Activated CD4-positive, alpha-beta T cell treated with anti-CD3 and anti-CD28 coated beads for 48 hours (primary cell): ENCODE measurements around the gene CACNA1B.
"Not testable (repeated sequence)": the region's sequence is repeated elsewhere in the genome, so short reads cannot be mapped to it uniquely, and the experiment has no call there.

ENCODE experiments used
- DNase-seq: peaks from one replicate; pipeline ENCODE4 v3.0.0-alpha.2; 2020

Gene CACNA1B

DNA sequence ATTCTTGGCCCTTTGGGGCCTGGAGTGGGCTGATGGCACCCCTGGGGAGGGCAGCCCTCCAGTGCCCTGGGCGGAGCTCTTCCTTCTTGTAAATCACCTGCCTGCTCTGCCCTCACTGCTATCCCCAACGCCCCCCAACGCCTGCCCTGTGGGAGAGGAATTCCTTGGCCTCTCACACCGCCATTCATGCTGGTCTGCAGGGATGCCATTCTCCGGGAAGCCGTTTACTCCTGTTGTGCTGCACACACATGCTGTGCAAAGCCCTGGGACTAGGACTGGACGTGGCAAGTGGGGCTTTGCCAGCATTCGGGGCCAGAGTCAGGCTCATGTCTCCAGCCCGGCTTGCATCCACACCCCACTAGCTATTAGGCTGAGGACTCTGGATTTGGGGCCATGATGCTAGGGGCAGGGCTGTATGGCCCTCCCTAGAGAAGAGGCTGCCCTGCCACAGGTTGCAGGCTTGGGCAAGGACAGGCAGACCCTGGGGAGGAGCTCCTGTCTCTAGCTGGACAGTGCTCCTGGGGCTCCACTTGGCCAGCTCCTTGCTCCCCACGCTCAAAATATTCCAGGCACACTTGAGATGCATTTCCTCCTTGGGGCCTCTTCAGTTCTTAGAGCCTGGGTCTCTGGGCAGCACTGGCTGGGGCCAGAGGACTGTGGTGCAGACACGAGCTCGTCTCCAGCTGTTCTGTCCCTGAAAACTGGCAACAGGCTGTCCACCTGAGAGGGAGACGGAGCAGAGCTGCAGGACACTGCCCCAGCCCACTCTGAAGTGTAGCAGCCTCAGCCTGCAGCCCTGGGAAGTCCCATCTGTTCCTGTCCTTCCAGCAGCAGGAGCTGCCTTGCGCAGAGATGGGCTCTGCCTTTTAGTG lies 226.9 kb downstream of the CACNA1B start:
- DNase-seq, result no peak

DNA sequence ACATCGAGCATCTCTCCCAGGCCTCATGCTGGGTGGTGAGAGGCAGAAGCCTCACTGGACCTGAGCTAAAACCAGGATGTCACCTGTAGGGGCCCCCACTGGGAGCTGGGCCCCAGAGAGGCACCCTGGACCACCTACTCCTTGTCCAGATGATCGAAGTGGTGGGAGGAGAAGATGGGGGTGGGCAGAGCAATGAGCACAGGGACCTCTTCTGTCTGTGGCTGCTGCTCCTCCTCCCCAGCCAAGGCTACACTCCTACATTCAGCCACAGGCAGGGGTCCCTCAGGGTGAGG lies 227.5 kb downstream of the CACNA1B start:
- no peak for DNase-seq

DNA sequence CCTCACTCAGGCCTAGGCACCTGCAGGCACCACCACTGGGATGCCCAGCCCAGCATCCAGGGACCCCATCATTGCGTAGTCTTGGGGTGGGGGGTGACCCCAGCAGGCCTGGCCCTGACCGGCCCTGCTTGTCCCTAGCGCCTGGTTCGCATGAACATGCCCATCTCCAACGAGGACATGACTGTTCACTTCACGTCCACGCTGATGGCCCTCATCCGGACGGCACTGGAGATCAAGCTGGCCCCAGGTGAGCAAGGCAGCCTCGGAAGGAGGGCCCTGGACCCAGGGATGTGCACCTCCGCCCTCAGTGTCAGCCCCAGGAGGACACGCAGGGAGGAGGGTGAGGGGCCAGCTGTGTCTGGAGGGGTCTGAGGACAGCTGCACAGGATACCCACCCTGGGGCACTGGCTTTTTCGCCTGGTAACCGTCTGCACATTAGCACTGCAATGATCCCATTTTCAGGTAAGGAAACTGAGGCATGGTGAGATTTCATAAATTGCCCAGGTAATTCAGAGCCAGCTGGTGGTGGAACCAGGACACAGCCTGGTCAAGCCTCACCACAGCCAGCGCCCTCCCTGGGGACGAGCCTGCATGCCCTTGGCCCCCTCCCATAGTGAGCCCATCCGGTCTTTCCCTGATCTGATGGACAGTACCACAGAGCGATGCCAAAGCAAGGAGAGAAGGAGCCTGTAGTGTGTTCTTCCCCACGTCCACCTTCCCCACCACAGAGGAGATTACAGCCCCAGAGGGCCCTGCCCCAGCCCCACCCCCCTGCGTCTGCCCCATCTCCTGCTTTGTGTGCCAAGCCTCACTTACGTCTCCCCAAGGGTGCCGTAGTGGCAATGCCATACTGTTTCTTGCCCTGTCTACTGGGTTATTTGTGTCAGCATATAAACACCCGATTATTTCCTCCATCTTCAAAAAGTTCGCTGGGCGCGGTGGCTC lies 228.3 kb downstream of the CACNA1B start:
- no peak for DNase-seq

DNA sequence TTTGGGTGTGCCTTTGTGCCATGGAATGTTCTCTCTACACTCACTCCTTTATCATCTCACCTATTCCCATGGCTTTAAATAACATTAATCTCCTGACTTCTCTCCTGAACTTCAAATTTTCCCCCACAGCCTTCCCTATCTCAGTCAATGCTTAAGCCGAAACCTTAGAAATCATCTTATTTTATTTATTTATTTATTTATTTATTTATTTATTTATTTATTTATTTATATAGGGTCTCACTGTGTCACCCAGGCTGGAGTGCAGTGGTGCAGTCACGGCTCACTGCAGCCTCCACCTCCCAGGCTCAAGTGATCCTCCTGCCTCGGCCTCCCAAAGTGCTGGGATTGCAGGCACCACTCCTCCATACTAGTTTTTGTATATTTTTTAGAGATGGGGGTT lies 229.5 kb downstream of the CACNA1B start:
- DNase-seq, result not testable (repeated sequence)

DNA sequence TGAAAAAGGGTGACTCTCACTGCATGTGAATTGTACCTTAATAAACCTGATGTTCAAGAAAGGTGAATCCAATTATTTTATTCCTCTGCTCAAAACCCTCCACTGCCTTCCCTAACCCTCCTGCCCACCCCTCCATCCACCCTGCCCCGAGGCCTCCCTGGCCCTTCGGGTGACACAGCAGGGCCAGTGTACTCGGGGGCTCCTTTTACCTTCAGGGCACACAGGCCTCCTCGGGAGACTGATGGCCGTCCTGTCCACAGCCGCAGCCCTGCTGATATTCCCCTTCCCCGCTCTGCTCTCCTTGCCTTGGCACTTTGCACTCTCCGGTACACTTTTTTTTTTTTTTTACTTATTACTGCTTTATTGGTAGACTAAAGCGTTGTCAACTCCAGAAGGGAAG lies 234.0 kb downstream of the CACNA1B start:
- no peak for DNase-seq

DNA sequence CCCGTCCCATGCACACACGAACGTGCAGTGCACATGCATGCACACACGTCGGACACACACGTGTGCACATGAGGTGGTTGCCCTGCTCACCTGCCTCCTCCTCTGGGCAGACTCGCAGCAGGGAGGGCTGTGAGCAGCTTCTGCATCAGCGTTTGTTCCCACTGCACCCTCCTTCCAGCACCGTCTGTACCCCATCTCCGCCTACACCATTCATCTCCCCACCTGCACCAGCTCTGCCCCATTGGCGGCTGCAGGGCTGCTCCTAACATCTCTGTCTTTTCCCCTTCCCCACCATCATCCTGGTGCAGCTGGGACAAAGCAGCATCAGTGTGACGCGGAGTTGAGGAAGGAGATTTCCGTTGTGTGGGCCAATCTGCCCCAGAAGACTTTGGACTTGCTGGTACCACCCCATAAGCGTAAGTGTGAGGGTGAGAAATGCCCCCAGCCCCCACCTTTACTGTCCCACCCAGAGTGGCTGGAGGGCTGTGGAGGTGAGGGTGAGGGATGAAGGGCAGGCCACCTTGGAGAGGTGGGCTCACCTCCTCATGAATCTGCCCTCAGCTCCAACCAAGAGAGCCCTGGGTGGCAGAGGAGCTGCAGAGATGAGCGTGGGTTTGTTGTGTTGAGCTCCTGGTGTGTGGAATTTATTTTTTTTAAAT lies 234.6 kb downstream of the CACNA1B start:
- DNase-seq, result no peak

DNA sequence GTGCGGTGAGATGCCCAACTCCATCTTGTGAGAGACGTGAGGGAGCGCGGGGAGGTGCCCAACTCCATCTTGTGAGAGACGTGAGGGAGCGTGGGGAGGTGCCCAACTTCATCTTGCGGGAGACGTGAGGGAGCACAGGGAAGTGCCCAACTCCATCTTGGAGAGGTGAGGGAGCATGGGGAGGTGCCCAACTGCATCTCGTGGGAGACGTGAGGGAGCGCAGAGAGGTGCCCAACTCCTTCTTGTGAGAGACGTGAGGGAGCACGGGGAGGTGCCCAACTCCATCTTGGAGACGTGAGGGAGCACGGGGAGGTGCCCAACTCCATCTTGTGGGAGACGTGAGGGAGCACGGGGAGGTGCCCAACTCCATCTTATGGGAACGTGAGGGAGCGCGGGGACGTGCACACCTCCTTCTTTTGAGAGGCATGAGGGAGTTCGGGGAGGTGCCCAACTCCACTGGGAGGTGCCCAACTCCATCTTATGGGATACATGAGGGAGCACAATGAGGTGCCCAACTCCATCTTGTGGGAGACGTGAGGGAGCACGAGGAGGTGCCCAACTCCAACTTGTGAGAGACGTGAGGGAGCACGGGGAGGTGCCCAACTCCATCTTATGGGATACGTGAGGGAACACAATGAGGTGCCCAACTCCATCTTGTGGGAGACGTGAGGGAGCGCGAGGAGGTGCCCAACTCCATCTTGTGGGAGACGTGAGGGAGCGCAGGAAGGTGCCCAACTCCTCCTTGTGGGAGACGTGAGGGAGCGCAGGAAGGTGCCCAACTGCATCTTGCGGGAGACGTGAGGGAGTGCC lies 235.4 kb downstream of the CACNA1B start:
- DNase-seq, result no peak

DNA sequence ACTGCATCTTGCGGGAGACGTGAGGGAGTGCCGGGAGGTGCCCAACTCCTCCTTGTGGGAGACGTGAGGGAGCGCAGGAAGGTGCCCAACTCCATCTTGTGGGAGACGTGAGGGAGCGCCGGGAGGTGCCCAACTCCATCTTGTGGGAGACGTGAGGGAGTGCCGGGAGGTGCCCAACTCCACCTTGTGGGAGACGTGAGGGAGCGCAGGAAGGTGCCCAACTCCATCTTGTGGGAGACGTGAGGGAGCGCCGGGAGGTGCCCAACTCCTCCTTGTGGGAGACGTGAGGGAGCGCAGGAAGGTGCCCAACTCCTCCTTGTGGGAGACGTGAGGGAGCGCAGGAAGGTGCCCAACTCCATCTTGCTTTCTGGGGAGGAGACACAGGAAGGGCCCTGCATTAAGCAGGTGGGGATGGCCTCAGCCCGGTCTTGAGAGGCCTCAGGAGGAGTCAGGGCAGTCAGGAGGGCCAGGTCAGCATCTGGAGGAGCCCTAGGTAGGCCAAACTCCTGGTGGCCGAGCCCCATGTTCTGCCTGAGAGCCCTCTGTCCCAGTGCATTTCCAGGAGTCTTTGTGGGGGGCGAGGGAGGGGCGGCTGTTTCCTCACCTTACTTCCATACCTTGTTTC lies 236.2 kb downstream of the CACNA1B start:
- not testable (repeated sequence) for DNase-seq

DNA sequence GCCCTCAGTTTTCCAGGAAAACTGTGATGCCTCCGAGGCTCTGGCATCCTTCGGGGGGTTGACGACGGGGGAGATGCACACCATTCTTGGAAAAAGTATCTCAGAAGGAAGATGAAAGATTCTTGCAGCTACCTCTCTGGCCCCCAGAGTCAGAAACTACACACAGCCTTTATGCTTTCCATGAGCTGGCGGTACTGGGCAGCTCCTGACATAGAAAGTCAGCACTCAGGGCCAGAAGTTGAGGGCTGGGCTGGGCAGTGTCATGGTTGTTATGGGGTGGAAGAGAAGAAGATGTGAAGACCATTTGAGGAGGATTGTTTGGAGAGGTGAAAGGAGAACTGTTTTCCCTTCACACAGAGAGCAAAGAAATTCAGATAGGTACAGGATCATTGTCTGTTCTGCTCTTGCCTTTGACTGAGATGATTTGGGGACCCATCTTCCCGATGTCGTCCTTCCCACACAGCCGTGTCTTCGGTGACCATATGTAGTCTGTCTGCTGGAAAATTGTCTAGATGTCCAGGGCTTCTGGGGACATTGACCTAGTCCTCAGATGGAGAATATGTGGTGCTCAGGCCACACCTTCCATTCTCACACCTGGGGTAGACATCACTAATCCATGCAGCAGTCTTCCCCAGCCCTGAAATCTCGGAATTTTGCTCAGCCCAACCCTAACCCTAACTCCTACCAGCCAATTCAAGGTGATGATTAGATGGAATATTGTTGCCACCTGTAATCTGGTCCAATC lies 237.1 kb downstream of the CACNA1B start:
- DNase-seq, result no peak

DNA sequence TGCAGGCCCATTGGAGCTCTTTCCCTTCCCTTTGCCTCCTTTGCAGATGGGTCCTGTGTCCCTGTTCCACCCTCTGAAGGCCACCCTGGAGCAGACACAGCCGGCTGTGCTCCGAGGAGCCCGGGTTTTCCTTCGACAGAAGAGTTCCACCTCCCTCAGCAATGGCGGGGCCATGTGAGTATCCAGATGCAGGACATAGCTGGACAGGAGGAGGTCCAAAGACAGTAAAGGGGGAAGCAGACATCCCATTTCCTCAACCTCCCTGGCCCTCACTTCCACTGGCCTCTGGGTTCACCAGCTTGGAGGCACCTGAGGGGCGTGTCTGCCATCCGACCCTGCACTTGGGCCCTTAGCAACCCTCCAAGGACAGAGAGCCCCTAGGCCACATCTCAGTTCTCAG lies 237.9 kb downstream of the CACNA1B start:
- no peak for DNase-seq

DNA sequence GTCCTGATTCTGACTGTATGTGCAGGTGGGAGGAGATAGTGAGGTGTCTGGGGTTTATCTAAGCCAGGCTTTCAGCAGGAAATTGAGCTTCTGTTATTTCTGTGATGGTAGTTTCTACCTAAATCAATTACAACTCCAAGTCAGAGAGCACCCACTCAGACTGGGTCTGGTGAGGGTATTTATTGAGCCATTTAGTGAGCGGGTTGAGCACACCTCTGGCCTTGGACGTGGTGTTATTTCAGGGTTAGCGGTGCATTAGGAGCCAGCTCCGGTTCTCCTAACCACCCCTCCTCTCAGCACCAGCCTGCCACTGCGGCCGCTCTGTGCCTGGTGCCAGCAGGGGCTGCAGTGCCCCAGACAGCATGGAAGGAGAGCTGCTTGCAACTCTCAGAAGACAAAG lies 238.9 kb downstream of the CACNA1B start:
- DNase-seq, result no peak

DNA sequence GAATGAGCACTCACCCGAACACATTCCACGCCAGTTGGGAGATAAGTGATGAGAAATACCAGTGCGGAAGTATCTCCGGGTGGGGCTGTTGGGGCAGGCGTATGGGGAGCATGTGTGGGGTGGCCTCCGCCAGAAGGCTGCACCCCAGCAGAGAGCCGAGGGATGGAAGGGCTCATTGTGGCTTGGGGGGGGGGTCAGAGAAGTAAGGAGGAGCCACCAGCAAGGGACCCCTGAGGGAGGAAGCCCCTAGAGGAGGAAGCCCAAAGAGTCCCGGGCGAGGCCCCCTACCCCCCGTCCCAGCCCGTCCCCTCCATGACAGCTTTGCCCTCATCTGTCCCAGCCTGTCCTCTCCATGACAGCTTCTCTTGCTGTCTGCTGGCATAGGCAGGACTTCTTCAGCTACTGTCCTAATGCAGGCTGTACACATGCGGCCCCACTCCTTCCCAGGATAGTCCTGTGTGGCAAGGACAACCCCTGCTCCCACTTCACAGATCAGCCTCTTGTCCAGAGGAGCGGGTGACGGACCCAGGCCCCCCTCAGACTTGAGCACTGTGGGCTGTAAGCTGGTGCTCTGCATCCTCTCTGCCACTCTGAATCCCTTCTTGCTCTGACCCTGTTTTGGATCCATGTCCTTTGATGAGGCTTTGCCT lies 239.6 kb downstream of the CACNA1B start:
- DNase-seq, result no peak

DNA sequence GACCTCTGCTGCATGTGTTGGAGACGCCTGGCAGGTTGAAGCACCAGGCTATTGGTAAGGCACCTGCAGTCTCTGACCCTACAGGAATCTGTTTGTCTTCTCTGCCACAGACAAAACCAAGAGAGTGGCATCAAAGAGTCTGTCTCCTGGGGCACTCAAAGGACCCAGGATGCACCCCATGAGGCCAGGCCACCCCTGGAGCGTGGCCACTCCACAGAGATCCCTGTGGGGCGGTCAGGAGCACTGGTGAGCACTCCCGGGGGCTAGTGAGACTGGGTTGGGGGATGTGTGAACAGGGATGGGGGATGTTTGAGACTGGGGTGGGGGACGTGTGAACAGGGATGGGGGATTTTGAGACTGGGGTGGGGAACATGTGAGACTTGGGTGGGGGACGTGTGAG lies 240.3 kb downstream of the CACNA1B start:
- DNase-seq, result no peak

DNA sequence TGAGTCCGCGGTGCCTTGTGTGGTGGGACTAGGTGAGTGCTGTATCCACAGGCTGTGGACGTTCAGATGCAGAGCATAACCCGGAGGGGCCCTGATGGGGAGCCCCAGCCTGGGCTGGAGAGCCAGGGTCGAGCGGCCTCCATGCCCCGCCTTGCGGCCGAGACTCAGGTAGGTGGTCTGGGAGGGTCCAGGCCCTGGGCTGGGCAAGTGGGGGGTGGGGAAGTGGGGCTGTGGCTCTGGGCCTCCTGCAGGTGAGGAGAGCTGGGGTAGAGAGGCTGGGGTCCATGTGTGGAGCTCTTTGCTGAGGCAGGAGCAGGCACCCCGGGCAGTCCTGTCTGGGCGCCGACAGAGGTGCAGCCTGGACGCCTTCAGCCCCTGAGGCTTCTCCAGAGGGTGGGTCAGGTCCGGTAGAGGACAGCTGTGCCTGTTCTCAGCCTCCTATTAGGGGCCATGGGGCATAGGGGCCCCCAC lies 241.1 kb downstream of the CACNA1B start:
- DNase-seq, result no peak

DNA sequence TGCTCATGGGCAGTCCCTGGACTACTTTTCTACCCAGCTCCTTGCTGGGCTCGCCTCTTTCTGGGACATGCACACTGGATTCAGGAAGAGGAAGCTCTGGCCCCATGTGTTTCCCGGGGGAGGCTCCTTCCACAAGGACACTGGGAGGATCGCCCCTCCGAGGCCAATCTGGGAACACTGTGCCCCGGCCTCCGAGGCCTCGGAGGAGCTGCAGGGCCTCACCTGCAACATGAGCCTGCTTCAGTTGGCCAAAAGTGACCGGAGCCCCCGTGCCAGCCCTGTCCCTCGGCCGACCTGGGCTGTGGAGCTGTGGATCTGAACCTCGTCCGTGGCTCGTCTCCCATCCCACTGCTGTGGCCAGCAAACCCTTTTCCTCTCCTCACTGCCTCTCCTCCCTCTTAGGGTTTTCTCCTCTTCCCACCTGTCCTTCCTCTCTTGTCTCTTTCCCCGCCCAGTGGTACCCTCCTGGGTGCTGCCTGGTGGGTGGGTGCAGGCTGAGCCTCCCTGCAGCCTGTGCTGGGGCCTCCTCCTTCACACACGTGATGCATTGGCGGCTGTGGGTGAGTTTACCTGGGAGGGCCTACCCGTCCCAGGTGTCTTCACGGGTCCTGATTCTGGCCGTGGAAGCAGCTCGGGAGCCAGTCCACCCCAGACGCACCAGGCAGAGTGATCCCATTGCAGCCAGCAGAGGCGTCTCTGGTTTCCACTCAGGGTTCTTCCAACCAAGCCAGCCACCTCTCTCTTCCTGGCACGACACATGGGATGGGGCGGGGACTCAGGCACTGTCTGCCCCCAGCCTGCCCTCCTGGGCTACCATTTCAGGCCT lies 241.8 kb downstream of the CACNA1B start:
- DNase-seq, result no peak

DNA sequence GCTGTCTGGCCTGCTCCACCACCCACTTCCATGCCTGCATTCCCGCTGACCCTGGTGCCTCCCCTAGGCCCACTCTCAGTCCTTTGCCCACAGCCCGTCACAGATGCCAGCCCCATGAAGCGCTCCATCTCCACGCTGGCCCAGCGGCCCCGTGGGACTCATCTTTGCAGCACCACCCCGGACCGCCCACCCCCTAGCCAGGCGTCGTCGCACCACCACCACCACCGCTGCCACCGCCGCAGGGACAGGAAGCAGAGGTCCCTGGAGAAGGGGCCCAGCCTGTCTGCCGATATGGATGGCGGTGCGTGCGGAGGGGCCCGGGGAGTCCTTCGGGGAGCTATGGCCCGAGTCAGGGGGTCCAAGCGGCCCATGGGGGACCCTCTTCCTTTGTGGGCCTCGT lies 242.5 kb downstream of the CACNA1B start:
- DNase-seq, result no peak

DNA sequence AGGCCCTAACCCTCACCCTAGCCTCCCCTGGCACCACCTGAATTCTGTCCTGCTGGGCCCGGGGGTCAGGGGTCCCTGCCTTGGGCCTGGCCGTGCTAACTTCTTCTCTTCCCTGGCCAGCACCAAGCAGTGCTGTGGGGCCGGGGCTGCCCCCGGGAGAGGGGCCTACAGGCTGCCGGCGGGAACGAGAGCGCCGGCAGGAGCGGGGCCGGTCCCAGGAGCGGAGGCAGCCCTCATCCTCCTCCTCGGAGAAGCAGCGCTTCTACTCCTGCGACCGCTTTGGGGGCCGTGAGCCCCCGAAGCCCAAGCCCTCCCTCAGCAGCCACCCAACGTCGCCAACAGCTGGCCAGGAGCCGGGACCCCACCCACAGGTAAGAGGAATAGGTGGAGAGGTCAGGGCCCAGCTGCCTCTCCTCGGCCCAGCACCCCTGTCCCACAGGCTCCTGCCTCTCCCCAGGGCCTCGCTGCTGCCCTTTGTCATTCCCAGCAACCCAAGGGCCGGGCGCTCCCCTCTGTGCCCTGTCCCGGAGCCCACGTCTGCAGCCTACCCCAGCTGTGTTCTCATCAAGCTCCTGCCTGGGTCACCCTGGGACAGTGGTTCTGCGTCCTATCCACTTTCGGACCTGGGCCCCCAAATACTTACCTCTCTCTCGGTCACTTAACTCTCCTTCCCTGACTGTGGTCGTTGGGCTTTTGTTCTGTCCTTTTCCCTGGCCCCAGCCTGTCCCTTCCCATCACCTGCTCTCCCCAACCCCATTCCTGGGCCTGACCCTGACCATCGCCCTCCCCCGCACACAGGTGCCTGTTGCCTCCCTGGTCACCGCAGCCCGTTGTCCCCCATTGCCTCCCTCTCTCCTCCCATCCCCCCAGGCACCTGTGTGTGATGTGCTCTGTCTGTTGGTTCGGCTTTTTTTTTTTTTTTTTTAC lies 243.2 kb downstream of the CACNA1B start:
- no peak for DNase-seq

DNA sequence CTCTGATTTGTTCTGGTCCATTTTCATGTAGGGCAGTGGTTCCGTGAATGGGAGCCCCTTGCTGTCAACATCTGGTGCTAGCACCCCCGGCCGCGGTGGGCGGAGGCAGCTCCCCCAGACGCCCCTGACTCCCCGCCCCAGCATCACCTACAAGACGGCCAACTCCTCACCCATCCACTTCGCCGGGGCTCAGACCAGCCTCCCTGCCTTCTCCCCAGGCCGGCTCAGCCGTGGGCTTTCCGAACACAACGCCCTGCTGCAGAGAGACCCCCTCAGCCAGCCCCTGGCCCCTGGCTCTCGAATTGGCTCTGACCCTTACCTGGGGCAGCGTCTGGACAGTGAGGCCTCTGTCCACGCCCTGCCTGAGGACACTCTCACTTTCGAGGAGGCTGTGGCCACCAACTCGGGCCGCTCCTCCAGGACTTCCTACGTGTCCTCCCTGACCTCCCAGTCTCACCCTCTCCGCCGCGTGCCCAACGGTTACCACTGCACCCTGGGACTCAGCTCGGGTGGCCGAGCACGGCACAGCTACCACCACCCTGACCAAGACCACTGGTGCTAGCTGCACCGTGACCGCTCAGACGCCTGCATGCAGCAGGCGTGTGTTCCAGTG lies 244.0 kb downstream of the CACNA1B start:
- DNase-seq, result no peak
